Glomerular visceral epithelial cell (primary cell): ENCODE measurements around the gene SURF6.
A peak's percentile ranks its signal among the peaks of the same experiment; 100 is the strongest.
"Not testable (repeated sequence)": the region's sequence is repeated elsewhere in the genome, so short reads cannot be mapped to it uniquely, and the experiment has no call there.

ENCODE experiments used
- DNase-seq: peaks from one replicate; pipeline ENCODE4 v3.0.0-alpha.2; 2016; ENCODE audit errors: extremely low spot score

SURF6 gene

DNA sequence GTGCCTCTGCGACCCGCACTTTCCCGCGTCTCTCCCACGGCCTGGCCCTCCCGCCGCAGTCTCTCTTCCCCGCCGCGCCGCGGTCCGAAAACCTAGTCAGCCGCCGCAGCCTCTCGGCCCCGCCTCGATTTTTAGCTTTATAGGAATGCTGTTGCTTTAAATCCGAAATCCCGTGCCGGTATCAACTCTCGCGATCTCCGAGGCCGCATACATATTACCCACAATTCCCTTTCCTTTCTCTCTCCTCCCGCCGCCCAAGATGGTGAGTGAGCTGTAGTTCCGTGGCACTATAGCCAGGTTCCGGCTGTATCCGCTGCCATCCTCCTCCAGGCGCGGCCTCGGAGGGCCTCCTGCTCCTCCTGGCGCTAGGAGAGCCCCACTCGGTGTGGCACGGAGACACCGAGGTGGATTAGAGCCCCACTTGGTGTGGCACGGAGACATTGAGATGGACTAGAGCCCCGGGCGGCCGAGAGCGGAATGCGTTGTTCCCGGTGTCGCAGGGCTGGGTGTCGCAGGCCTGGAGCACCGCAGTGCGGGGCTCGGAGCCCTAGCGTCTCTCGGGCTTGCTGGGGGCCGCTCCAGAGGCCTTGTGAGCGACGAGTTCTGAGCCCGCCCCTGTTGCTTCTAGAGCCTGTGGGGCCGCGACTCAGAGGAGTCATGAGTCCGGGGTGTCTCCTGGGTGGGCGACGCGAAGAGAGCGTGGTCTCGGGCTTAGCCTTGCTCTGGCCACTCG, 12.2 kb upstream of the SURF6 start, which contains the start of the genes MED22 and RPL7A:
Gene MED22, minus strand, starts transcription at position 147 of the 733 bp plus-strand sequence. CDS start 1,469 bp downstream, outside the sequence.
Gene RPL7A, plus strand, starts transcription at position 234 of the 733 bp plus-strand sequence. Its CDS starts 26 bp downstream, at position 260.
- peak; percentile 95 for DNase-seq

- no peak for DNase-seq
Measured at GRCh38 chr9:133347515-133347984, 11.6 kb upstream of the SURF6 start.

DNA sequence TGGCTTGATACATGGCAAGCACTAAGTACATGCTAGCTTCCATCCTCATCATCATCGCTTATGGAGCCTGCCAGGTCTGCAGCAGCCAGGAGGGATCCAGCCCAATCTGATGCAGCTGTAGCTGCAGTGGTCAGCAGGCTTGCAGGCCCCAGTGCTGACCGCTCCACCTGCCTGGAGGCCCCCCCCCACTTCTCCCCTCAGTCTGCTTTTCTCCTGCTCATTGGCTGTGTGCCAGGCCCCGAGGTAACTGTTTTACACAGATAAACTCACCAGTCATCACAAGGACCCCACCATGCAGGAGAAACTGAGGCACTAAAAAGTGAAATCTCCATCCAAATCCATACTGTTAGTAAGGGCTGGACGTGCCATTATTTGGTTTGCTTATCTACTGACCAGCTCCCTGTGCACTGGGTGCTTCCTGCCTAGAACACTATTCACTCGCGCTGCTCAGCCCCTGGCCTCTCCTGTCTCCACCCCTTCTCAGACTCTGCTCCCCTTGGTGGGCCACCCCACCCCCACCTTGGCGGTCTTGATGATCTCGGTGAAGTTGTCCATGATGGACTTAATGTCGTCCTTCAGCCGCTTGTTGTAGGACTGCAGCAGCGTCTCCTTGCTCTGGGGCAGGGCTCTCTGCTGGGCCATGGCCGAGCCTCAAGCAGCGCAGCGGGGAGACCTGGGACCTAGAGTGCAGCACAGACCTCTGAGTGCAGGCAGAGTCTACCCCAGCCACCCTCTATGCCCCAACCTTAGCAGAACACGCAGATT, 10.2 kb upstream of the SURF6 start:
- DNase-seq: no peak

- no peak for DNase-seq
Measured at GRCh38 chr9:133345596-133345995, 9.6 kb upstream of the SURF6 start.

DNA sequence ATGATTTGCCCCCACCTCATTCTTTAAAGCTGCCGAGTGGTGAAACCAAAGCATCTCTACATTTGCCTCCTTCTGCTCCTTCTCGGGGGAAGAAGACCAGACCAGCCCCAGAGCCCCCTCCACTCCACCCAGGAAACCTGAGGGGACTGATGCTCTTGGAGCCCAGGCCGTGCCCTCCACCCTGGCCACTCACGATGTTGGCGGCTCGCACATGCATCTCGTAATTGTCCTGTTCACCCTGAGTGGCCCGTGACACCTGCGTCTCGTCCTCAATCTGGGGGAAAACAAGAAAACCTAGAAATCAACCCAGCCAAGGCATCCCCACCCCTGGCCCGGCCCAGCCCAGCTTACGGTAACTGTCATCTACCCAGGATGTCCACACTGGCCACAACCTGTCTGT, 9.0 kb upstream of the SURF6 start:
- DNase-seq: no peak

DNA sequence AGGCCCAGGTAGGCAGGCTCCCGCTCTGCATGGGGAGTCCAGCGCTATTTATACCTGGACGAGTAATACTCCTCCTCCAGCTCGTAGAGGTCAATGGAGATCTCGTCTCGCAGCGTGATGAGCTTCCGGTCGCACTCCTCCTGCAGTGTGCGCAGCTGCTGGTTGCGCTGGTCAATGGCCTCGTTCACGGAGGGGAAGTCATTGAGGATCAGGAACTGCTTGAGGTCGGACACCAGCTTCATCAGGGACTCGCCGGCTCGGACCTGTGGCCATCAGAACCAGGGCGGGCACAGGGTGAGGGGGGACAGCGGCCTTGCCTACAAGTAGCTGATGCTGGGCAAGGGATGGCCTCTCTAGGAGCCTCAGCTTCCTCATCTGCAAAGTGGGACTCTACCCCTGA, 8.1 kb upstream of the SURF6 start:
- no peak for DNase-seq

DNA sequence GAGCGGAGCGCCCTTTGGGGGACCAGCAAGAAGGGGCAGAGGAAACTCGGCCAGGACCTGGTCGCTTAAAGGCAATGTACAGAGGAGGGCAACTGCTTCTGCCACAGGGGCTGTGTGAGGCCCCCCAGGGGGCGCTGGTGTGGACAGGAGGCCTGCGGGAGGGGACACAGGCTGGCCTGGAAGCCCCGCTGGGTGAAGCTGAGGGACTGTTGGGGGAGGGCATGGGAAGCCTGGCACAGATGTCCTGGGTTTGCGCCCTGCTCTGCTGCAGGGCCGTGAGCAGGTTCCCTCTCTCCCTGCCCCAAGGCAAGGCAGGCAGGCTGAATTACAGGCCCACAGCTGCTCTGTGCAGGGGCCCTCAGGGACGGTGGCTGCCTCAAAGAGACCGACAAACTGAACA, 6.6 kb upstream of the SURF6 start:
- DNase-seq: no peak

GRCh38 chr9:133342069-133342406, 6.0 kb upstream of the SURF6 start:
- no peak for DNase-seq

GRCh38 chr9:133341369-133342068, 5.5 kb upstream of the SURF6 start:
- no peak for DNase-seq

- DNase-seq: no peak
Measured at GRCh38 chr9:133340916-133341315, 4.9 kb upstream of the SURF6 start.

- DNase-seq: no peak
Measured at GRCh38 chr9:133340256-133340655, 4.3 kb upstream of the SURF6 start.

DNA sequence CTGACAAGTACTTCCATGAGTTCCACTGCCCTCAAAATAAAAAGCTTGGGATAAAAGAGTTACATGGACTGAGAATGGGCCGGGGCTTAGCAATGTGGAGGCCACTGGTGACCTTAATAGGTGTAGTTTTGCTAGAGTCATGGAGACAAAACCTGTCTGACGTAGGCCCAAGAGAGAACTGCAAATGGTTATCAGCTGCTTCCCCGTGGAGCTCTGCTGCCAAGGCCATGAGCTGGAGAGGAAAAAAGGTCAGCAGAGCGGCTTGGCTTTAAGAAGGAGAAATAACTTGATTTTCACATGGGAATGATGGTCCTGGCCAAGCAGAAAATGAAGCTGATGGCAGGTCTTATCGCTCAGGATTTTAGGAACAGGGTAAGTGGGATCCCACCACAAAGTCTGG, 3.7 kb upstream of the SURF6 start:
- no peak for DNase-seq

DNA sequence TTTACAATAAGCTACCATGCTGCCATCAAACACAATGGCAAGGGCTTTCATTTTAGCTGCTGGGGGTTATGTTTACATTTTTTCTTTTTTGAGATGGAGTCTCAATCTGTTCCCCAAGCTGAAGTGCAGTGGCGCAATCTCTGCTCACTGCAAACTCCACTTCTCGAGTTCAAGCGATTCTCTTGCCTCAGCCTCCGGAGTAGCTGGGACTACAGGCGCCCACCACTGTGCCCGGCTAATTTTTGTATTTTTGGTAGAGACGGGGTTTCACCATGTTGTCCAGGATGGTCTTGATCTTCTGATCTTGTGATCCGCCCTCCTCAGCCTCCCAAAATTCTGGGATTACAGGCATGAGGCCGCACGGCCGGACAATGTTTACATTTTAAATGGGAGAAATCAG, 1.1 kb downstream of the SURF6 start:
- not testable (repeated sequence) for DNase-seq

DNA sequence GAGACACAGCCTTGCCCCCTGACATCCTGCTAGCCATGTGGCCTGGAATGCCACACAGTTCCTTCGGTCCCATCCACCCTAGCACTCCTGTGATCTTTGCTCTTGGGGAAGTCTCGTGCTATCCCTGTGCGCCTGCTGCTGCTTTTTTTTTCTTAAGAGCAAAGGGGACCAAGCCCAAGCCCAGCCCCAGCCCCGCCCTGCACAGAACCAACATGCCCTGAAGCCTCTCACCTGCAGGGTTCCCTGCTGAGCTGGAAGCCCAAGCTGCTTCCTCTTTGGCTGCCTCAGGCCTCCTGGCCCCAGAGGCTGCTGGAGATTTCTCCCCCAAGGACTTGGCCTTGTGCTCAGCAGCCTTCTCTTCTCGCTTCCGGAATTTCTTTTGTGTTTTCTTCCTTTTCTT, 1.8 kb downstream of the SURF6 start:
- no peak for DNase-seq

- DNase-seq: no peak
Measured at GRCh38 chr9:133333566-133333965, 2.4 kb downstream of the SURF6 start.

DNA sequence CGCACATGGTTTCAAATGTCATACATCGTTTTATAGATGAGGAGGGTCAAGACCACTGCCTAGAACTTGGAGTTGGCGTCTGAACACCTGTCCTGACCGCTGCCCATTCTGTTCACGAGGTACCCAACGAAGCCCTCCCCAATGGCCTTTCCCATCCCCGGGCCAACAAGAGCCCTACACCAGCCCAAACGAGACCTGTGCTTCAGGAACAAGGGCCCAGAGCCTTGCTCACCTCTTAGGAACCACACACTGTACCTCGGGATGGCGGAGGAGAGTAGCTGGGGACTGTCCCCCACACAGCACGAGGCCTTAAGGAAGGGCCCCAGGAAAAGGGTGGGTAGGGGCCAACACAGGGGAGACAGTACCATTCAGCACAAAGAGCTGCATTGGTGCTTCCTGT, 3.0 kb downstream of the SURF6 start:
- no peak for DNase-seq

DNA sequence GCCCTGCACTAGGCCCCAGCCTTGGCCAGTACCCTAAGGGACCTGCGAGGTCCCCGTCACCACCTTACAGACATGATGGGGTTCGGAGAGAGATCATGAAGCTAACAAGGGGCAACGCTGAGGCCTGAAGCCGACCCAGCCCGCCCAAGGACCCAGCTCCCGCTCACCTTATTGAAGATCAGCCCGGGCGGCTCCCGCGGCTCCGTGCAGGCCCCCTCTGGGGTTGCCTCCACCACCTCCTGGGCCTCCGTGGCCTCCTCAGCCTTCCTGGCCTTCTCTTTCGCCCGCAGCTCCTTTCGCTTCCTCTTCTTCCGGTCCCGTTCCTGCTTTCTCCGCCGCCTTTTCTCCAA, 3.6 kb downstream of the SURF6 start:
- DNase-seq: no peak

GRCh38 chr9:133331641-133332380, 4.2 kb downstream of the SURF6 start:
- DNase-seq: no peak

GRCh38 chr9:133331221-133331620, 4.8 kb downstream of the SURF6 start:
- DNase-seq: no peak

DNA sequence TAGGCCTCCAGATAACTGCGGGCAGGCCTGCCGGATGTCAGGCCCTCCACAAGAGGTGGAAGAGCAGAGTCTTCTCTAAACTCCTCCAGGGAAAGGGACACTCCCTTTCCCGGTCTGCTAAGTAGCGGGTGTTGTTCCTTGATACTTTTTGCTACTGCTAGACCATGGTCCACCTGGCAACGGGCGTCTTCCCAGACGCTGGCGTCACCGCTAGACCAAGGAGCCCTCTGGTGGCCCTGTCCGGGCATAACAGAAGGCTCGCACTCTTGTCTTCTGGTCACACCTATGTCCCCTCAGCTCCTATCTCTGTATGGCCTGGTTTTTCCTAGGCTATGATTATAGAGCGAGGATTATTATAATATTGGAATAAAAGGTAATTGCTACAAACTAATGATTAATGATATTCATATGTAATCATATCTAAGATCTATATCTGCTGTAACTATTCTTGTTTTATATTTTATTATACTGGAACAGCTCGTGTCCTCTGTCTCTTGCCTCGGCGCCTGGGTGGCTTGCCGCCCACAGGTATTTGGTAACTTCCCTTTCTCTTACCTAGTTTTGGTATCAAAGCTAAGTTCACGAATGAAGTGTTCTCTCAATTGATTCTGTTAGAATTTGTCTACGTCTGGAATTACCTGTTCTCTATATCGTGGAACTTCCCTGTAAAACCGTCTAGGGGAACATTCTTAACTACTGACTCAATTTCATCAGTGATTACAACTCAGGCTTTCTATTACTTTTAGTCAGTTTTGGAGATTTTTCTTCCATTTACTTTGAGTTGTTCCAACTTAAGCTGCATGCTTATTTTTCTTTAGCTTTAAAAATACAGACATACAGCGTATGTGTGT, 6.5 kb downstream of the SURF6 start:
- DNase-seq: not testable (repeated sequence)
